ENCODE results near the gene CTDSP2. TPM values are rescaled to one million over a fixed set of nuclear protein-coding genes. Genes with fewer than 3 reads are reported as not detected.

Gene CTDSP2
- total RNA-seq, 2 experiments from 2014 or later, result 44.2 to 118 TPM

DNA sequence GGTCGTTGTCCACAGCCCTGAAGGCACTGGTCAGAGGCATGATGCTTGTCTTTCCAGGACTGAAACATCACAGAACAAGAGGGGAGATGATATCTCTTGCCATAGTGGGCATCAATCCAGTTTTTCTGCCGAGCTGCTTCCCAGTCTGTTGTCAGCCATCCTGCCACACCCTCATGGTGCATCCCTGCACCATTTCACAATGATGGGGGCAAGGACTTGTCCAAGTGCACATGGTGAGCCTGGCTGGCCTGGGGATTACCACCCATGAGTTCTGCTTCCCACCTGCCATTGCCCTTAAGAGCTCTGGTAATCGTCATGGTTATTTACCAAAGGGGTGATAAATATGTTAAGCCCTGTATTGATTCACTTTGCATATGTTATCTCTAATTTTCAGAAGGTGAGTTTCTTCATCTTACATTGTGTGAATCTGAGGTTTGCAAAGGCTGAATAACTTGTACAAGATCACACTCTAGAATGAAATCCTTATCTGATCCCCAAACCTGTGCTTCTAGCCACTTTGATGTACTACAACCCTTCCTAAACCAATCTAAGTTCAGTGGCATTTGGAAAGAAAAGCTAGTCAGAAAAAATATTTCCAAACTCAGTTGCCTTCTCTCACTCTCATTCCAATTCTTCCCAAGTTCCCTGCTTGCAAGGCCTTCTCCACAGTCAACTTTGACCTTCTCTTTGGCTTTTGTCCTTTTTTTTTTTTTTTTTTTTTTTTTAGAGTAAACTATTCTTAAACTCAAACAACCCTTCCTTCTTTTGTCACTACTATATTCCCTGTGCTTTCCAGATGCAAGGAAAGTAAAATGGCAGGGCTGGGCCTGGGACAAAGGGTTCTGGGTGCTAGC lies 30.3 kb downstream of the CTDSP2 start:
- Histone ChIP-seq H3K27ac (ENCODE audit: low read depth, low read length, poor library complexity, severe bottlenecking) (no peak overlapping the region), H3K4me3 (ENCODE audit: low read depth, low read length, poor library complexity, severe bottlenecking) (no peak overlapping the region), H3K36me3 (ENCODE audit: insufficient read depth, low read length) (0 out of 2 replicates have a peak, but pooled peaks cover 8% of the 10 kb centered on the region), H3K79me2 (ENCODE audit: insufficient read depth, low read depth, low read length) (no peaks in the 10 kb centered on the region), H3K4me2 (ENCODE audit: low read length) (no peak overlapping the region), H2AFZ (ENCODE audit: low read length) (no peak overlapping the region), H3K9me2 (ENCODE audit: insufficient read depth, low read length) (no peaks in the 10 kb centered on the region), H3K9me3 (ENCODE audit: low read length) (no peaks in the 10 kb centered on the region), H3K4me1 (ENCODE audit: insufficient read depth, low read length, poor library complexity, severe bottlenecking) (no peaks in the 10 kb centered on the region), H4K20me1 (ENCODE audit: insufficient read depth, low read length) (no peaks in the 10 kb centered on the region)
- no TSS peak for BruUV-seq (replicated peaks)
- CTCF ChIA-PET (ENCODE audit: unreplicated experiment), result interaction anchor here (0.5 to 1.0 kb wide), 2 partner anchors 14 to 86 kb away, joined by 3 to 4 read pairs; no protein-coding TSS in a partner anchor
- TF ChIP-seq, protein P1, sequence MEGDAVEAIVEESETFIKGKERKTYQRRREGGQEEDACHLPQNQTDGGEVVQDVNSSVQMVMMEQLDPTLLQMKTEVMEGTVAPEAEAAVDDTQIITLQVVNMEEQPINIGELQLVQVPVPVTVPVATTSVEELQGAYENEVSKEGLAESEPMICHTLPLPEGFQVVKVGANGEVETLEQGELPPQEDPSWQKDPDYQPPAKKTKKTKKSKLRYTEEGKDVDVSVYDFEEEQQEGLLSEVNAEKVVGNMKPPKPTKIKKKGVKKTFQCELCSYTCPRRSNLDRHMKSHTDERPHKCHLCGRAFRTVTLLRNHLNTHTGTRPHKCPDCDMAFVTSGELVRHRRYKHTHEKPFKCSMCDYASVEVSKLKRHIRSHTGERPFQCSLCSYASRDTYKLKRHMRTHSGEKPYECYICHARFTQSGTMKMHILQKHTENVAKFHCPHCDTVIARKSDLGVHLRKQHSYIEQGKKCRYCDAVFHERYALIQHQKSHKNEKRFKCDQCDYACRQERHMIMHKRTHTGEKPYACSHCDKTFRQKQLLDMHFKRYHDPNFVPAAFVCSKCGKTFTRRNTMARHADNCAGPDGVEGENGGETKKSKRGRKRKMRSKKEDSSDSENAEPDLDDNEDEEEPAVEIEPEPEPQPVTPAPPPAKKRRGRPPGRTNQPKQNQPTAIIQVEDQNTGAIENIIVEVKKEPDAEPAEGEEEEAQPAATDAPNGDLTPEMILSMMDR (conservative IDR thresholded peaks at IDR 0.05; ENCODE audit: low read length), result no peak
- TF ChIP-seq EZH2phosphoT487 (IDR thresholded peaks at IDR 0.05; ENCODE audit: borderline replicate concordance, low read depth, low read length), result no peak
- no peak for DNase-seq (ENCODE audit: low spot score)
- intact Hi-C loops (cut with micrococcal nuclease; ENCODE audit: unreplicated experiment), result no loop called here
- POLR2A ChIA-PET, result no interaction called here

DNA sequence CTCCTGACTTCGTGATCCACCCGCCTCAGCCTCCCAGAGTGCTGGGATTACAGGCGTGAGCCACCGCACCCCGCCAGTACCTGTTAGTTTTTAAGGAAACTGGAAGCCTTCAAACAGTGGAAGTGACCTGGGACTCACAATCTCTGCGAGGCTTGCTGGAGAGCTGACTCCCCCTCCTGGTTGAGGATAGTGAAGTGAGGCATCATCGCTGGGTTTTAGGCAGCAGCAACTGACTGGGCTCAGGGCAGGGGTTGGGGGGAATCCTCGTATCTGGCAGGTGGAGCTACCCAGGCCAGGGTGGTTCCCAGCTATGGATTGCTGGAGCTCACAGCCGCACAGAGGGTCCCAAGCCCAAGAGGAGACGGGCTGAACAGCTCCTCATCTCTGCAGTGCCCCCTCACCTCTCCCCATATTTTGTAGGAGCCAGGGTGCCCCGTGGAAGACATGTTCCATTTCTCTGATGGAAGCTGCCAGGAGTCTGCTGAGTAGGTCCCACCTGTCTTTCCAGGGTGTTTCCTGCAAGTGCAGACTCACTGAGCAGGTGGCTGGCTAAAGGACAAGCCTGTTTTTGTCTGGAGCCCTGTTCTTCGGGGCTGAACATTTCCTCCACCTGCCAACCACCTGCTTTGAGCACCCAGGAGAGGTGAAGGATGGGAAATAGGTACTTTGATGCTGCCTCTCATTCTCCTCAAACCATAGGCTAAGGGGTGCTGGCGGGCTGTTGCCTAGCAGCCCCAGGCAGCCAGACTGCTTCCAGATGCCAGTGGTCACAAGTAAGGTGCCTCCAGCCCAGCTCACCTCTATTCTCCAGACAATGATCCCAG lies 31.1 kb downstream of the CTDSP2 start:
- Histone ChIP-seq H3K4me2 (ENCODE audit: low read length) (no peak overlapping the region), H4K20me1 (ENCODE audit: insufficient read depth, low read length) (no peaks in the 10 kb centered on the region), H2AFZ (ENCODE audit: low read length) (no peak overlapping the region), H3K36me3 (ENCODE audit: insufficient read depth, low read length) (0 out of 2 replicates have a peak, but pooled peaks cover 6% of the 10 kb centered on the region), H3K79me2 (ENCODE audit: insufficient read depth, low read depth, low read length) (no peaks in the 10 kb centered on the region), H3K9me3 (ENCODE audit: low read length) (no peaks in the 10 kb centered on the region), H3K27ac (ENCODE audit: low read depth, low read length, poor library complexity, severe bottlenecking) (no peak overlapping the region), H3K4me3 (ENCODE audit: low read depth, low read length, poor library complexity, severe bottlenecking) (no peak overlapping the region), H3K4me1 (ENCODE audit: insufficient read depth, low read length, poor library complexity, severe bottlenecking) (no peaks in the 10 kb centered on the region), H3K9me2 (ENCODE audit: insufficient read depth, low read length) (no peaks in the 10 kb centered on the region)
- ChIA-PET POLR2A (interaction anchor here (0.5 to 0.9 kb wide), 3 partner anchors 10 to 180 kb away, joined by 3 read pairs; no protein-coding TSS in a partner anchor), CTCF (ENCODE audit: unreplicated experiment) (interaction anchor here (0.5 to 1.0 kb wide), 2 partner anchors 13 to 87 kb away, joined by 3 to 4 read pairs; no protein-coding TSS in a partner anchor)
- no peak for DNase-seq (ENCODE audit: low spot score)
- BruUV-seq (replicated peaks), result no TSS peak
- intact Hi-C loops (cut with micrococcal nuclease; ENCODE audit: unreplicated experiment), result no loop called here
- TF ChIP-seq, protein P1 (conservative IDR thresholded peaks at IDR 0.05; ENCODE audit: low read length), result 0 out of 2 replicates have a peak, but pooled peaks have one; percentile 16
- TF ChIP-seq EZH2phosphoT487 (IDR thresholded peaks at IDR 0.05; ENCODE audit: borderline replicate concordance, low read depth, low read length), result no peak
